GM13977 (cell line): ENCODE results near the gene ANKRD44.

ENCODE experiments used
- DNase-seq: peaks from one replicate; pipeline ENCODE4 v3.0.0; 2012; ENCODE audit warnings: low spot score
- CTCF ChIP-seq: IDR thresholded peaks from 2 replicates; pipeline ENCODE4 v1.5.1; 2012; ENCODE audit warnings: mild to moderate bottlenecking, control low read depth; ENCODE audit not compliant: insufficient read depth; ENCODE audit errors: extremely low read depth, missing control alignments
- in situ Hi-C: fragments of 300-500 bp; cut with MboI; formaldehyde crosslinking; loops from one replicate; pipeline ENCODE4 v1.12.0; 2022; ENCODE audit warnings: low sequenced_read_pairs, low pct_unique_long_range_greater_than_20kb, mixed read lengths, inconsistent platforms; ENCODE audit not compliant: unreplicated experiment

ANKRD44 gene

GRCh38 chr2:197285361-197285760, 25.2 kb downstream of the ANKRD44 start:
- no peak for DNase-seq
- no peak for TF ChIP-seq CTCF
- in situ Hi-C loops, result no loop called here

- in situ Hi-C loops, result no loop called here
- TF ChIP-seq CTCF, result no peak
- DNase-seq, result no peak
These were observed 25.6 kb downstream of the ANKRD44 start for GRCh38 chr2:197284956-197285355.

- no peak for DNase-seq
- in situ Hi-C loops, result no loop called here
- no peak for TF ChIP-seq CTCF
These were observed 29.2 kb downstream of the ANKRD44 start for GRCh38 chr2:197281421-197281820.

GRCh38 chr2:197280015-197280702, 30.4 kb downstream of the ANKRD44 start:
- DNase-seq, result no peak
- TF ChIP-seq CTCF, result no peak
- in situ Hi-C loops, result no loop called here

- no peak for TF ChIP-seq CTCF
- no peak for DNase-seq
- in situ Hi-C loops, result no loop called here
These were observed 31.5 kb downstream of the ANKRD44 start for GRCh38 chr2:197278799-197279763.

GRCh38 chr2:197277794-197278193, 32.8 kb downstream of the ANKRD44 start:
- in situ Hi-C loops, result no loop called here
- no peak for TF ChIP-seq CTCF
- DNase-seq, result no peak
